ENCODE results near the gene SYPL1. TPM values are rescaled to one million over a fixed set of nuclear protein-coding genes. Genes with fewer than 3 reads are reported as not detected.

Gene SYPL1
- total RNA-seq, 1 donor from 2014 or later = 52.4 TPM

- DNase-seq = no peak
These were observed 22.5 kb downstream of the SYPL1 start for GRCh38 chr7:106089647-106090046.

- no peak for DNase-seq
These were observed 24.1 kb downstream of the SYPL1 start for GRCh38 chr7:106088014-106088413.

GRCh38 chr7:106086062-106086461 is 26.1 kb downstream of the SYPL1 start:
- DNase-seq = no peak

- no peak for DNase-seq
These were observed 27.1 kb downstream of the SYPL1 start for GRCh38 chr7:106085015-106085414.

GRCh38 chr7:106083717-106084116 is 28.4 kb downstream of the SYPL1 start:
- no peak for DNase-seq

GRCh38 chr7:106082087-106082854 is 29.8 kb downstream of the SYPL1 start:
- no peak for DNase-seq

GRCh38 chr7:106080300-106080987 is 31.7 kb downstream of the SYPL1 start:
- no peak for DNase-seq

- no peak for DNase-seq
These were observed 35.6 kb downstream of the SYPL1 start for GRCh38 chr7:106076537-106076936.

- DNase-seq = no peak
These were observed 36.2 kb downstream of the SYPL1 start for GRCh38 chr7:106075937-106076336.

GRCh38 chr7:106074257-106074656 is 37.9 kb downstream of the SYPL1 start:
- DNase-seq = no peak

- DNase-seq = no peak
These were observed 38.4 kb downstream of the SYPL1 start for GRCh38 chr7:106073701-106074100.

- no peak for DNase-seq
These were observed 39.4 kb downstream of the SYPL1 start for GRCh38 chr7:106072715-106073091.

GRCh38 chr7:106071999-106072714 is 40.0 kb downstream of the SYPL1 start:
- DNase-seq = no peak

GRCh38 chr7:106071356-106071998 is 40.6 kb downstream of the SYPL1 start:
- no peak for DNase-seq

- DNase-seq = no peak
These were observed 41.4 kb downstream of the SYPL1 start for GRCh38 chr7:106070567-106071254.

GRCh38 chr7:106070201-106070551 is 41.9 kb downstream of the SYPL1 start:
- DNase-seq = no peak

GRCh38 chr7:106069471-106070200 is 42.5 kb downstream of the SYPL1 start:
- DNase-seq = no peak

- DNase-seq = no peak
These were observed 43.1 kb downstream of the SYPL1 start for GRCh38 chr7:106068986-106069385.

- no peak for DNase-seq
These were observed 43.6 kb downstream of the SYPL1 start for GRCh38 chr7:106068538-106068961.

GRCh38 chr7:106067678-106068077 is 44.4 kb downstream of the SYPL1 start:
- DNase-seq = no peak
